Forelimb muscle (tissue), 1 donor: ENCODE measurements around the gene LRFN3. TPM values are rescaled to one million over a fixed set of nuclear protein-coding genes. Genes with fewer than 3 reads are reported as not detected.
"Not testable (repeated sequence)": the region's sequence is repeated elsewhere in the genome, so short reads cannot be mapped to it uniquely, and the experiment has no call there.

Source experiments
- DNase-seq: peaks from one replicate; pipeline ENCODE4 v3.0.0-alpha.2; 2013; ENCODE audit warnings: low read depth
- polyA plus RNA-seq: library from polyadenylated mRNA; unstranded; fragments of 120-200 nt; gene quantifications from one replicate; pipeline ENCODE4 v1.2.1, GENCODE V29; 2013; ENCODE audit not compliant: insufficient read length

The LRFN3 gene
- polyA plus RNA-seq, 1 donor = 7.0 TPM

DNA sequence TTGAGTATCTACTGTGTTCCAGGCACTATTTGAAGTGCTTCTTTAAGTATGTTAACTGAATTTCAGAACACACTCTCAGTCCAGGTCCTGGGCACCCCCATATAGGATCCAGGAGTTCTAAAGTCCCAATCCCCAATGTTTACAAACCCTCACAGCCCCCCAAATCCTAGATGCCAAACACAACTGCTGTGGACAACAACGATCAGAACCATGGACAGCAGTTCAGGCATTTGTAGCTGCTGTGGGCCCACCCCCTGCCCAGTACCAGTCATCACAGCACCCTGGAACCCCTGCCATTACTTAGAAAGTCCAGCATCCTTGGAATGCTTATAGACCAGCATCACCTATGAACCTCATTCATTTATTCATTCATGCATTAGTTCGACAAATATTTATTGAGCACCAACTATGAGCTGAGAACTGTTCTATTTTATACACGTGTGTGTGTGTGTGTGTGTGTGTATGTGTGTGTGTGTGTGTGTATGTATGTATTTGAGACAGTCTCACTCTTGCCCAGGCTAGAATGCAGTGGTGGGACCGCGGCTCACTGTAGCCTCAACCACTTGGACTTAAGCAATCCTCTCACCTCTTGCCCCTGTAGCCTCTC lies 39.5 kb downstream of the LRFN3 start:
- no peak for DNase-seq

DNA sequence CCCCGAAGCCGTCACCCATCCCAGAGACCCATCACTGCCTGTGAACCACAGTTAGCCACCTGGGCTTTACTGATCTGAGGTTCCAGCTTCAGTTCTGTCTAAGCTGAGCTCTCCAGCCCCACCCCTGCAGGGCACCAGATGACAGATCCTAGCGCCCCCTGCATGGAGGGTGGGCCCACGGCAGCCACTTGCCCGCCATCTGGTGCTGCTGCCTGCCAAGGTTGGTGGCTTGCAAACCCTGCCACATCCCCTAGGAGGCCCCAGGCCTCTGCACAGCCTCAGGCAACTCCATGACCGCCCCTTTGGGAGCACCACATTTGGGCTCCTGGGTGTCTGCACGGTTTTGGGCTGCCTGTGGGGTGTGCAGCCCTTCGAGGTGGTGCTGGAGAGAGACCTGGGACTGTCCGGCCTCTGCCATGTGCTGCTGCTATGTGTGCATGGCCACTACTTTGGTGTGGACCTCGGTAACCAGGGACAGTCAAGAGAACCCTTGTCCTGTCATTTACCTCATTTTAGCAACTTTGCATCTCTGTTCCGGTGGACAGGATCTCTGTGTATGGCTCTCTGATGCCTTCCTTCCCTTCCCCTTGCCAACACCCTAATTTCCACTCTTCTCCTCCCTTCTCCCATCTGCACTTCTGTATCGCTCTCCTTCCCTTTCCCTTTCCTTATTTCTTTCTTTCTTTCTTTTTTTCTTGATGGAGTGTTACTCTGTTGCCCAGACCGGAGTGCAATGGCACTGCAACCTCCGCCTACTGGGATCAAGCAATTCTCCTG lies 41.5 kb downstream of the LRFN3 start:
- no peak for DNase-seq

DNA sequence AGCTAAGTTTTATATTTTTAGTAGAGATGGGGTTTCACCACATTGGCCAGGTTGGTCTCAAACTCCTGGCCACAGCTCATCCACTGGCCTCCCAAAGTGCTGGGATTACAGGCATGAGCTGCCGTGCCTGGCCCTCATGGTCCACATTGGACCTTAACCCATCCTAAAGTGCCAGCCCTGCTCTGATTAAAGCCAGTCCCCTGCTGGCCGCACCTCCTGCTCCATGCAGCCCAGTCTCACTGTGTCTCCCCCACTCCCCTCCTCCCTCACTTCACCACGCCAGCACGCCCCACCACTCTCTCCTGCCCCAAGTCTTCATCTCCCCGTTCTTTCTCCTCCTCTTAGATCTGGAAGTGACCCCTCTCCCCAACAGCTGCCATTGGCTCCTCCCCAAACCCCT lies 42.1 kb downstream of the LRFN3 start:
- no peak for DNase-seq

DNA sequence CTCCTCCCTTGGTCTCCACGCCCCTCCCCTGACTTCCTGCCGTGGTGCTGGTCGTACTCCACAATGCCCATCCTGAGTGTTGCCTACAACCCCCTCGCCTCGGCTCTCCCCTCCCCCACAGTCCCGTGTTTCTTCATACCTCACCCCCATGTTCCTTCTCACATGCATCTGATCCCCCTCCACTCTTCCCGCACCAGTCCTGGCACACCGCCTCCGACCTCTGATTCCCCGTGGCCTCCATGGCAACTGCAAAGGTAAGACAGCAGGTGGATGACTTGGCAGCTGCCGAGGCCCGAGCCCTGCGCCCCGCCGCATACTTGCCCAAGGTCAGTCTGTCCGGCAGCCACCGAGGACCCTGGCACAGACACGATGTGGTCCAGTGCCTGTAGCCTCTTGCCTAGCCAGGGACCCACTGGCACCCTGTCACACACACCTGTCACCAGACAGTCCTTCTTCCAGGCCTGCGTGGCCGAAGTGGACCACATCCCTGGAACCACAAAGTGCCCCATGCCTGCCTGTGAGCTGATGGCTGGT lies 42.7 kb downstream of the LRFN3 start:
- no peak for DNase-seq

DNA sequence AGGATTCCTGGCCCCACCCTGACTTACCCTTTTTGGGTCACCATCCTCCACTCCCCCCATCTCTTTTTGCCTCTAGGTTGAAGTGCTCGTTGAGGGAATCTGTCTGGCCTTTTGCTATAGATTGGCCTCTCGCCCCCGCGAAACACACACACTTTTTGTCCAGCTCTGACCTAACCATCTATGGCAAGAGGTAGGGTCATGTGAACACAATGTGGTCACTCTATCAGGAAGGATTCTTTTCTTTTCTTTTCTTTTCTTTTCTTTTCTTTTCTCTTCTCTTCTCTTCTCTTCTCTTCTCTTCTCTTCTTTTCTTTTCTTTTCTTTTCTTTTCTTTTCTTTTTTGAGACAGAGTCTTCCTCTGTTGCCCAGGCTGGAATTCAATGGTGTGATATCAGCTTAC lies 44.8 kb downstream of the LRFN3 start:
- DNase-seq = not testable (repeated sequence)

DNA sequence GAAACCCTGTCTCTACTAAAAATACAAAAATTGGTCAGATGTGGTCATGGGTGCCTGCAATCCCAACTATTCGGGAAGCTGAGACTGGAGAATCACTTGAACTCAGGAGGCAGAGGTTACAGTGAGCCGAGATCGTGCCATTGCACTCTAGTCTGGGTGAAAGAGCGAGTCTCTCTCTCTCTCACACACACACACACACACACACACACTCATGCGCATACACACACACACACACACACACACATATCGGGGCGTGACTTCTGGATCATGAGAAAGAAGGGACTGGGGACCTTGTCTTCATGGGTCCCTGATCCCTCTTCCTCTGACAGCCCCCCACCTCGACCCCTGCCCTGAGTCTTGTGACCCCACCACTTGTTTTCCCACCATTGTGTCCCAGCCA lies 47.0 kb downstream of the LRFN3 start:
- no peak for DNase-seq

DNA sequence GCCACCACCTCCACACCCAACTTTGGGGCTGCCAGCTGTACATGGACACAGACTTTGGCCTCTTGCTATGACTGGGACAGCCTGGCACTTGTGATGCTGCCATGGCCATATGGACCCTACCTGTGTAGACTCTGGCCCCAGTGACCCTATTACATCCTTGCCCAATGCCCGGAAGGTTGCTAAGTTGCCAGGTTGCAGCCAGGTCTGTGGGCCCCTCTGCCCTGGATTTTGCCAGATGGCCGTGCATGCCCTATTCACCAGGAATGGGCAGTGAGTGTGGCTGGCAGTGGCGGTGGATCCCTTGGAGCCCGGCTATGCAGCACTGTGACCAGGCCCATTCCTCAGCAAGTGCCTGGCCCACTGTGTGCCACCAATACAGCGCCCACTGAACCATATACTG lies 49.9 kb downstream of the LRFN3 start:
- no peak for DNase-seq

DNA sequence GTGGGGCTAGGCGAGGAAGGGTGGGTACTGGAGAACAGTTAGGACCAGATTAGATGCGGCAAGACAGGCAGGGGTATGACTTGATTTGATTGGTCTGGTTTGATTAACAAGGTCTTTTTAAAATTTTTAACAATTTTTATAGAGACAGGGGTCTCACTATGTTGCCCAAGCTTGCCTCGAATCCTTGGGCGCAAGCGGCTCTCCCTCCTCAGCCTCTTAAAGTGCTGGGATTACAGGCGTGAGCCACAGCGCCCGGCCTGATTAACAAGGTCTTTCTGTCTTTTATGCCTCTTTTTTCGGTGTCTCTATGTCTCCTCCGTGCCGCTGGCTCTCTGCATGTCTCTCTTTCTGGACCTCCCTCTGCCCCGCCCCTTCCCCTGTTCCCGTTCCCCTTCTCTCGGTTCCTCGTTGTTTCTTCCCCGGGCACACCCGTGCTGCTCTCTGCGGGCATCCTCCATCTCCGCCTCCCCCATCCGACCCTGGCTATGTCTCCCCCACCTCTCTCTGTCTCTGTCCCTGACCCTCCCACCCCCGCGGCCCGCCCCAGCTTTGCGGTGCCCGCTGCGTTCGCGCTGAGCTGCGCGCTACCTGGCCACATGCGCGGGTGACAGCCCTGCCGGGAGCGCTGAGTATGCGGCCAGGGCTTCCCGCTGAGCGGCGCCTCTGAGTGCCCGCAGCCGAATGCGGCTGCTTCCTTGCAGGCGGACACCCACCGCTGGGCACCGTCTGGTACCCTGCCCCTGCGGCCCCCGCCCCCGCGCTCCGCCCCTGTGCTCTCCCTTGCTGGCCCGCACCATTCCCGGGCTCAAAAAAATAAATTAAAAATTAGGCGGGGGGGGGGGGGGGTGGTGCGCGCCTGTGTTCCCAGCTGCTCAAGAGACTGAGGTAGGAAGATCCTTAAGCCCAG lies 50.7 kb downstream of the LRFN3 start:
- no peak for DNase-seq

DNA sequence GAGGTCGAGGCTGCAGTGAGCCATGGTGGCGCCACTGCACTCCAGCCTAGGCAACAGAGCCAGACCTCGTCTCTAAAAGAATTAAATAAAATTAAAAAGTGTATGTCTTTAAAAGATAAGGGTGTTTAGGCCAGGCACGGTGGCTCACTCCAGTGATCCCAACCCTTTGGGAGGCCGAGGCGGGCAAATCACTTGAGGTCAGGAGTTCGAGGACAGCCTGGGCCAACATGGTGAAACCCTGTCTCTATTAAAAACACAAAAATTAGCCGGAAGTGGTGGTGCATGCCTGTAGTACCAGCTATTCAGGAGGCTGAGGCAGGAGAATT lies 51.4 kb downstream of the LRFN3 start:
- DNase-seq = no peak

DNA sequence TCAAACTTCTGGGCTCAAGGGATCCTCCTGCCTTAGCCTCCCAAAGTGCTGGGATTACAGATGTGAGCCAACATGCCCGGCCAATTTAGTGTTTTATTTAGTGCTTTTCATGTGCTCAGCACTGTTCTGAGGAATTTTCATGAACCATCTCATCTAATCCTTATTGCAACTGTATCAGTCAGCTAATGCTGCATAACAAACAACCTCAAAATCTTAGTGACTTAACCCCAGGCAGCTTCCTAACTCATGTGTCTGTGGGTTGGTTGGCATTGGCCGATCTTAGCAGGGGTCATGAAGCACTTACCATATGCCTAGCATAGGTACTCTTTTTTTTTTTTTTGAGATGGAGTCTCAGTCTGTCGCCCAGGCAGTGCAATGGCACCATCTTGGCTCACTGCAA lies 52.6 kb downstream of the LRFN3 start:
- no peak for DNase-seq

DNA sequence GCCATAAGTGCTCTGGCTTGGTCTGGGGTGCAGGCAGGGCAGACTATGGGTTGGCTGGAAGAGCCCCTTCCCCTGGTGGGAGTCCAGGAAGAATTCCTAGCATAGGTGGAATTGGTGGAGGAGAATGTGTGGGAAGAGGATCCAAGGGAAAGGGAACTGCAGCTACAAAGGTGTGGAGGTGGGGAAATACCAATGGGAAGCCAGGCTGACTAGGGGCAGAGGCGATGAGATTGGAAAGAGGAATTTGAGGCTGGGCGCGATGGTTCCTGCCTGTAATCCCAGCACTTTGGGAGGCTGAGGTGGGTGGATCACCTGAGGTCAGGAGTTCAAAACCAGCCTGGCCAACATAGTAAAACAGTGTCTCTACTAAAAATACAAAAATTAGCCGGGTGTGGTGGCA lies 54.0 kb downstream of the LRFN3 start:
- DNase-seq = no peak

DNA sequence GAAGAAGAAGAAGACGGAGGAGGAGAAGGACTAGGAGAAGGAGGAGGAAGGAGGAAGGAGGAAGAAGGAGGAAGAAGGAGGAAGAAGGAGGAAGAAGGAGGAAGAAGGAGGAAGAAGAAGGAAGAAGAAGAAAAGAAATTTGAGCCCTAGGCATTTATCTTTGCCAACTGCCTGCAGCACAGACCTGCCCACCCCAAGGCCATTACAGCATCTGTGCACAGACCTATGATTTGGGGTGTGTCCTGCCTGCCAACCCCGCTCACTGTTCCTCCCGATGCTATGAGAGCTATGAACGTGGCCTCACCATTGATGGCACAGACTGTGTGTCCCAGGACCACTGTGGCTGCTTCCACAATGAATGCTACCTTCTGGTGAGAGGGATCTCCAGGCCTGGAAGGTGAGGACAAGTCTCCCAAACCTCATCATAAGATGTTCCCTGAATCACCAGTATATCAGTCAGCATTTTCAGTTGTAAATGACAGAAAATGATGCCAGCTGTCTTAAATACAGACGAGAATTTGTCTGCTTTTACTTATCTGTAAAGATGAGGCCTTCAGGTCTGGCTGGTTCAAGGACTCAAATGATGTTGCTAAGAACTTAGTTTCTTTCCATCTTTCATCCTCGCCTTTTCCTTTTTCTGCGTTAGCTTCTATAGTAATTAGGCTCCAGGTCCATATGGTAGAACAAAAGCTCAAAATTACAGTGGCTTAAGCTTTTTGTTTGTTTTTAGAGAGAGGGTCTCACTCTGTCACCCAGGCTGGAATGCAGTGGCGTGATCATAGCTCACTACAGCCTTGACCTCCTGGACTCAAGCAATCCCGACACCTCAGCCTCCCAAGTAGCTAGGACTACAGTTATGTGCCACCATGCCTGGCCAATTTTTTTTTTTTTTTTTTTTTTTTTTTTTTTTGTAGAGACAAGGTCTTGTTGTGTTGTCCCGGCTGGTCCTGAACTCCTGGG lies 54.9 kb downstream of the LRFN3 start:
- DNase-seq = no peak

DNA sequence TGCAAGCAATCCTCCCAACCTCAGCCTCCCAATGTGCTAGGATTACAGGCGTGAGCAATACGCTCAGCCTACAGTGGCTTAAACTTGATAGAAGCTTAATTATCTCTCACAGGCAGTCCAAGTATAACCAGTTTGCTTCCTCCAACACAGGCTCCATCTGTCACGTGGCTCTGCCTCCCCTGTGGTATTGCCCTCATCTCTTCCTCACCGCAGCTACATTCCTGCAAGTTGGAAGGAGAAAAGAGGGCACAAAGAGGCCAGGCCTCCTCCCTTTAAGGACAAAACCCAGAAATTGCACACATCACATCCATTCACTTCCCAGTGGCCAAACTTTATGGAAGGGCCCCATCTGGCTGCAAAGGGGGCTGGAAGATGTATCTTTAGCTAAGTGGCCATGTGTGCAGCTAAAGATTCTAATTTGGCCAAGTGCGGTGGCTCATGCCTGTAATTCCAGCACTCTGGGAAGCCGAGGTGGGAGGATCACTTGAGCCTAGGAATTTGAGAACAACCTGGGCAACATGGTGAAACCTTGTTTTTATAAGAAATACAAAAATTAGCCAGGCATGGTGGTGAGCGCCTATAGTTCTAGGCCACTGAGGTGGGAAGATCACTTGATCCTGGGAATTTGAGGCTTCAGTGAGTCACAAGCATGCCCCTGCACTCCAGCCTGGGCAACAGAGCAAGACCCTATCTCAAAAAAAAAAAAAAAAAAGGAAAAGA lies 55.7 kb downstream of the LRFN3 start:
- no peak for DNase-seq

DNA sequence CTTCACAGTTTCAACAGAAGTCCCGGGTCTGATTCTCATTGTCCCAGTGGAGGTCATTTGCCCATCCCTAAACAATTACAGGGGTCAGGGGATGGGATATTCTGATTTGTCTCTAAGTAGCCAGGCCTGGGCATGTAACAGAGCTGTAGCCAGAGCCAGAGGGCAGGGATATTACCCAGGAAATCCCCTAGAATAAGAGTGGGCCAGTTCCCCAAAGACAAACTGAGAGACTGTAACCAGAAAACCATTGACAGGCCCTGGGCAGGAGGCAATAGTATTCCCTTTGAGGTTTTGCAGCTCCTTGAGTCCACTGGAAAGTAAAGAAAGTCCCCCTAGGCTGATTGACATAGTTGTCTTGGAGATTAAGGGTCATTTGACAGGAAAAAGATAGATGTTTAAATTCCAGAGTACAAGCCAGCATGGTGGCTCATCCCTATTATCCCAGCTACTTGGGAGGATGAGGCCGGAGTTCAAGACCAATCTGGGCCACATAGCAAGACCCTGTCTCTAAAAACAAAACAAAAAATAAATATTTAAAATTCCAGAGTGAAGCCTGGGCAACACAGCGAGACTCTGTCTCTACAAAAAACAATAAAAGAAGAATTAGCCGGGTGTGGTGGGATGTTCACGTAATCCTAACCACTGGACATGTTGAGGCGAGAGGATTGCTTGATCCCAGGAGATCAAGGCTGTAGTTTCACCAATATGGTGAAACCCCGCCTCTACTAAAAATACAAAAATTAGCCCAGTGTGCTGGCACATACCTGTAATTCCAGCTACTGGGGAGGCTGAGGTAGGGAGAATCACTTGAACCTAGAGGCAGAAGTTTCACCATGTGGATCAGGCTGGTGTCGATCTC lies 57.0 kb downstream of the LRFN3 start:
- DNase-seq = no peak

DNA sequence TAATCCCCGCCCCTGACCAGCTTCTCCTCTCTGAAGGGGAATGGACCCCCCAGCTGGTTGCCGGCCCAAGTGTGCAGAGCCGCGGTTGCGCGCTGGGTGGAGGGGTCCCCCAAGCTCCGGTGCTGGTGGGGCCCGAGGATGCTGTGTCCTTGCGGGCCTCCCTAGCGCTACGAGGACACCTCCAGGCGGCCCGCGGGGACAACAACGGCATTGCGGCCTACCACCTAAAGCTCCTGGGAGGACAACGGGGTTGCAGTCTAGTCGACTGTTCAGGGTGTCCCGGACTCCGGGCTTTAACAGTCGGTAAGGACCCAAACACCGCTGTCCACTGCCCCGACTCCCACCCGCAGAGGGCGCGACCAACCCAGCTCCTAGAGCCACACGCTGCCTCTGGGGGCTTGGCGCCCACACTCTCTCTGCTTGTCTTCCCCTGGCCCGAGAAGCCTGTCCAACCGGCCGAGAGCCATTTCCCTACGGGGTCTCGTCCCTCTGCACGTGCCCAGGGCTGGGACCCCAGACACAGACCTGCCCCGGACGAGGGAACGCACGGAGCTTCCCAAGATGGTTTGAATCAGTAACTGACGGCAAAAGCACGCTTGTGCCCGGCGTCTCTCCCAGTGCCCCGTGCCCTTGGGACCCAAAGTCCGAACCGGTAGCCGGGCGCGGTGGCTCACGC lies 57.9 kb downstream of the LRFN3 start:
- no peak for DNase-seq
